Immature natural killer cell (primary cell): ENCODE data around the gene PACRG. TPM values are rescaled to one million over a fixed set of nuclear protein-coding genes. Genes with fewer than 3 reads are reported as not detected.
"Not testable (repeated sequence)": the region's sequence is repeated elsewhere in the genome, so short reads cannot be mapped to it uniquely, and the experiment has no call there.

Experiments
- DNase-seq, 3 donors: peaks; one replicate each; pipeline ENCODE4 v3.0.0; 2022; ENCODE audit warnings: mixed read lengths in 1 of 3
- H3K27ac Mint-ChIP-seq, 6 donors: one replicate each; pipeline ENCODE4 v1.8.0; 2020; ENCODE audit warnings: mixed read lengths in 6 of 6, mild to moderate bottlenecking in 5 of 6, inconsistent platforms in 4 of 6, moderate library complexity in 3 of 6
- H3K27me3 Mint-ChIP-seq, 3 donors: one replicate each; pipeline ENCODE4 v1.8.0; 2020 to 2021; ENCODE audit warnings: low read depth in 3 of 3, mild to moderate bottlenecking in 3 of 3, mixed read lengths in 3 of 3, moderate library complexity in 3 of 3, inconsistent platforms in 1 of 3
- H3K36me3 Mint-ChIP-seq, 3 donors: one replicate each; pipeline ENCODE4 v1.8.0; 2020; ENCODE audit warnings: mixed read lengths in 3 of 3, inconsistent platforms in 2 of 3, mild to moderate bottlenecking in 2 of 3
- H3K4me1 Mint-ChIP-seq, 2 donors: one replicate each; pipeline ENCODE4 v1.8.0; 2020; ENCODE audit warnings: inconsistent platforms in 2 of 2, mild to moderate bottlenecking in 2 of 2, mixed read lengths in 2 of 2, moderate library complexity in 1 of 2
- H3K4me3 Mint-ChIP-seq, 5 donors: one replicate each; pipeline ENCODE4 v1.8.0; 2020; ENCODE audit warnings: mild to moderate bottlenecking in 5 of 5, mixed read lengths in 5 of 5, inconsistent platforms in 3 of 5, moderate library complexity in 3 of 5
- H3K9me3 Mint-ChIP-seq, 6 donors: one replicate each; pipeline ENCODE4 v1.8.0; 2020; ENCODE audit warnings: mild to moderate bottlenecking in 6 of 6, mixed read lengths in 6 of 6, inconsistent platforms in 4 of 6, moderate library complexity in 3 of 6
- polyA plus RNA-seq, 3 donors: library from polyadenylated mRNA; unstranded; fragments of 300-500 nt; fragmentation: Illumina TruSeq; gene quantifications; one replicate each; pipeline ENCODE4 v1.2.3, GENCODE V29; 2021

Gene PACRG
- polyA plus RNA-seq: not detected

GRCh38 chr6:162727322-162728182, at the start of gene PACRG, which contains the start of gene PRKN:
PACRG (plus strand) TSS chr6:162727974.
PRKN (minus strand) TSS chr6:162727766.
- Mint-ChIP-seq H3K4me3 (peak within 1 kb of the TSS; percentile 92 to 97 (median 94)), H3K4me1 (peaks cover 10 to 16% of the 10 kb centered on the region in 2 donors), H3K27ac (peak within 1 kb of the TSS; percentile 77 to 97 (median 92)), H3K27me3 (peaks cover 9 to 13% (median 12%) of the 10 kb centered on the region in 3 donors), H3K36me3 (no peaks in the 10 kb centered on the region), H3K9me3 (no peaks in the 10 kb centered on the region)
- DNase-seq: peak; percentile 97

GRCh38 chr6:162678896-162679295, 48.9 kb upstream of the PACRG start:
- not testable (repeated sequence) for H3K27me3 Mint-ChIP-seq, H3K9me3 Mint-ChIP-seq, H3K4me3 Mint-ChIP-seq, H3K27ac Mint-ChIP-seq, H3K36me3 Mint-ChIP-seq, H3K4me1 Mint-ChIP-seq, DNase-seq

GRCh38 chr6:162679681-162680080, 48.1 kb upstream of the PACRG start:
- DNase-seq: no peak
- H3K36me3 Mint-ChIP-seq: peaks cover 0 to under 1% (median 0%) of the 10 kb centered on the region in 3 donors
- no peaks in the 10 kb centered on the region for H3K4me1 Mint-ChIP-seq
- H3K27ac Mint-ChIP-seq: no peak overlapping the region
- H3K27me3 Mint-ChIP-seq: peaks cover 0 to 2% (median under 1%) of the 10 kb centered on the region in 3 donors
- H3K4me3 Mint-ChIP-seq: no peak overlapping the region
- peaks cover 0 to 7% (median 1%) of the 10 kb centered on the region in 6 donors for H3K9me3 Mint-ChIP-seq

GRCh38 chr6:162680367-162680766, 47.4 kb upstream of the PACRG start:
- Mint-ChIP-seq H3K4me3 (no peak overlapping the region), H3K27ac (no peak overlapping the region), H3K36me3 (no peaks in the 10 kb centered on the region), H3K27me3 (peaks cover 0 to 2% (median 0%) of the 10 kb centered on the region in 3 donors), H3K4me1 (no peaks in the 10 kb centered on the region), H3K9me3 (peaks cover 0 to 7% (median 1%) of the 10 kb centered on the region in 6 donors)
- DNase-seq: no peak

GRCh38 chr6:162680871-162681270, 46.9 kb upstream of the PACRG start:
- no peak overlapping the region for H3K4me3 Mint-ChIP-seq
- H3K9me3 Mint-ChIP-seq: peaks cover 0 to 7% (median 1%) of the 10 kb centered on the region in 6 donors
- H3K27me3 Mint-ChIP-seq: peaks cover 0 to 2% (median 0%) of the 10 kb centered on the region in 3 donors
- H3K36me3 Mint-ChIP-seq: no peaks in the 10 kb centered on the region
- H3K27ac Mint-ChIP-seq: no peak overlapping the region
- no peaks in the 10 kb centered on the region for H3K4me1 Mint-ChIP-seq
- DNase-seq: no peak

GRCh38 chr6:162681447-162681846, 46.3 kb upstream of the PACRG start:
- Mint-ChIP-seq H3K4me3 (no peak overlapping the region), H3K9me3 (peaks cover 0 to 7% (median 1%) of the 10 kb centered on the region in 6 donors), H3K4me1 (no peaks in the 10 kb centered on the region), H3K27ac (no peak overlapping the region), H3K27me3 (peaks cover 0 to 2% (median 0%) of the 10 kb centered on the region in 3 donors), H3K36me3 (no peaks in the 10 kb centered on the region)
- DNase-seq: no peak

DNA sequence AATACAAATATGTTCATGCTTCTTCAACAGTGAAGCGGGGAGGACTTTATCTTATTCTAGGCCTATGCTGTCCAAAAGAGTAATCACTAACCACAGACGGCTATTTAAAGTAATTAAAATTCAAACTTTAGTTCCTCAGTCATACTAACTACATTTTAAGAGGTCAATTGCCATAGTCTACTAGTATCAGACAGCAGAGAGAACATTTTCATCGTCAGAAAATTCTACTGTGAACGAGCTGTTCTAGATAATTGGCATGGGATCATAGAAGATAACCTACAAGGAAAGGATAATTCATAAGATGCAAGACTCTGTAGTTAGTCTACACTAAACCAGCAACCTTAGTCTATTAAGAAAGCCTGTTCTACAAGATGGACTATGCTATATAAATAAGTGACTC, 44.6 kb upstream of the PACRG start:
- peaks cover 0 to 2% (median 2%) of the 10 kb centered on the region in 3 donors for H3K27me3 Mint-ChIP-seq
- peaks cover 0 to 7% (median 1%) of the 10 kb centered on the region in 6 donors for H3K9me3 Mint-ChIP-seq
- DNase-seq: no peak
- H3K4me3 Mint-ChIP-seq: no peak overlapping the region
- no peaks in the 10 kb centered on the region for H3K4me1 Mint-ChIP-seq
- no peak overlapping the region for H3K27ac Mint-ChIP-seq
- no peaks in the 10 kb centered on the region for H3K36me3 Mint-ChIP-seq

DNA sequence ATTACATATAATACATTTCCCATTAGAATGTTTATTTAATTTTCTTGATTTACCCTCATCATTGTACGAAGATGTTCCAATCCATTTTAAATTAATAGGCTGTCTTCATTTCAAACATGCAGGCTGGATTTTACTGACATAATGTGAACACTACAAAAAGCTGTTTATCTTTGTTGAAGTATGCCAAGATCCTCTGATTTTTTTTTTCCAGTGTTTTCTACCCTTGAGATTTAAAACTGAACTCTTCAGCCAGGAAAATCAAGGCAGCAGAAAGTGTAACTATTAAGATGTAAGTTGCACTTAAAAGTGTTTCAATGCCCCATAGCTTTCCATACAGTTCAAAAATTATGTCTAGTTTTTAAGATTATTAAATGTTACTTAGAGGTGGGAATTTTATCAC, 43.7 kb upstream of the PACRG start:
- Mint-ChIP-seq H3K27ac (no peak overlapping the region), H3K36me3 (no peaks in the 10 kb centered on the region), H3K4me3 (no peak overlapping the region), H3K4me1 (no peaks in the 10 kb centered on the region), H3K9me3 (peaks cover 0 to 7% (median 1%) of the 10 kb centered on the region in 6 donors), H3K27me3 (peaks cover 0 to 2% (median 2%) of the 10 kb centered on the region in 3 donors)
- no peak for DNase-seq

DNA sequence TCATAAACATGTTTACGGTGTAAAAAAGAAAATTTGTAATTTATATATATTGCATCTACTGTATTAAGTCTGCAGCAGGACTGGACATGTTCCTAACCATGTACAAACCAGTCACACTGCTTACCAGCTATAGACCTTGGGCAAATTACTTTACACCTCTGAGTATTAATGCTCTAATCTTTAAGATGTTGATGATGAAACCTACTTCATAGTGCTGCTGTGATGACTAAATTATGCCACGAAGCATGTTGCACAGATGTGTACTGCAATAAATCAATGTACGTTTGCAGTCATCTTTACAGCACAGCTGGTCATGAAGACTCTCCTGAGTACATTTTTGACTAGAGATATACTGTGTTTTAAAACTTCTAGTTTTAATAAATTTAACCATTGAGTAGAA, 42.8 kb upstream of the PACRG start:
- Mint-ChIP-seq H3K4me1 (no peaks in the 10 kb centered on the region), H3K27me3 (peaks cover 0 to 2% (median 0%) of the 10 kb centered on the region in 3 donors), H3K9me3 (peaks cover 0 to 7% (median 1%) of the 10 kb centered on the region in 6 donors), H3K27ac (no peak overlapping the region), H3K4me3 (no peak overlapping the region), H3K36me3 (no peaks in the 10 kb centered on the region)
- no peak for DNase-seq

DNA sequence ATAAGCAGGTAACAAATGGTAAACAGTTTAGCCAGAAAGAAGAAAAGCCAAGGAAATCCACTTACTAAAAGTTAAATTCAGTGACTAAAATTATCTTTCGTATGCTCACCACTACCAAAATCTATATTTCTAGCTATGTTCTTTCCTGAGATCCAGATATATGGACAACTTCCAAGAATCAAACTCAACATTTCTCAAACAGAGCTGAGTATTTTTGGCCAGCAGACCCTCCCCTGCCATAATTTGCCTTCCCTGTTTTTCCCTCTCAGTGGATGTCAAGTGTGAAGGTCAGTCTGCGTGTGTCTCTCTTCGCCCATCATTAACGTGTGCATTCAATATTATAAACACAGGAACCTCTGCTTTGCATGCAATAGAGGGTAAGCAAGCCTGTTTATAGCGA, 42.2 kb upstream of the PACRG start:
- no peak for DNase-seq
- Mint-ChIP-seq H3K36me3 (no peaks in the 10 kb centered on the region), H3K27me3 (peaks cover 0 to 2% (median 0%) of the 10 kb centered on the region in 3 donors), H3K9me3 (peaks cover 0 to 7% (median 0%) of the 10 kb centered on the region in 6 donors), H3K4me3 (no peak overlapping the region), H3K27ac (no peak overlapping the region), H3K4me1 (no peaks in the 10 kb centered on the region)

DNA sequence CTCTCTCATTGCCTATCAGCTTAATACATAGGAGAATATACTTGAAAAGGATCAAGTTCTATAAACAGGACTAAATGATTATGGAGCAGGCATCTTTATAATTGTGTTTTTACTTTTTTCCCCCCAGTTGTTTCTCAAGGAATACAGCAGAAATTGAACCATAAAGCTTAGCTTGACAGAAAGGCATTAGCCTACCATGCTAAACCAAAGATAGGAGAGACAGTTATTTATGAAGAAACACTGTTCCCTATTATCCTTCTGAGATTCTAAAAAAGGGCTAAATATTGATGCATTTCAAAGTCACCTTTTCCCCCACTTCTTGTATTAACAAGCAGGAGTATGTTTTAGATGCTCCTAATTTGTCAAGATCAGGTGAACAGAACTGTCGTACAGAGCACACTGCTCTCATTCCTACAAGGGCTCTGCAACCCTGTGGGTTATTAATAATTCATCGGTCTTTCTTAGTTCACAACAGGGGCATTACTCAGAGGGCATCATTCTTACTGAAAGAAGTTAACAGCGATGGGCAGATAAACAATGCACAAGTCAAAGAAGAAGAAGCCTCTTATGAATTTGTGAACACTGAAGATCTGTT, 38.9 kb upstream of the PACRG start:
- no peak overlapping the region for H3K4me3 Mint-ChIP-seq
- no peaks in the 10 kb centered on the region for H3K36me3 Mint-ChIP-seq
- no peaks in the 10 kb centered on the region for H3K4me1 Mint-ChIP-seq
- no peaks in the 10 kb centered on the region for H3K9me3 Mint-ChIP-seq
- DNase-seq: no peak
- peaks cover 0 to 2% (median 2%) of the 10 kb centered on the region in 3 donors for H3K27me3 Mint-ChIP-seq
- no peak overlapping the region for H3K27ac Mint-ChIP-seq

- Mint-ChIP-seq H3K36me3 (no peaks in the 10 kb centered on the region), H3K4me3 (no peak overlapping the region)
- DNase-seq: no peak
Measured at GRCh38 chr6:162690158-162690557, 37.6 kb upstream of the PACRG start.

GRCh38 chr6:162697872-162698403, 29.8 kb upstream of the PACRG start:
- Mint-ChIP-seq H3K4me3 (no peak overlapping the region), H3K4me1 (no peaks in the 10 kb centered on the region), H3K36me3 (no peaks in the 10 kb centered on the region), H3K9me3 (no peaks in the 10 kb centered on the region), H3K27ac (no peak overlapping the region), H3K27me3 (peaks cover 0 to 5% (median 0%) of the 10 kb centered on the region in 3 donors)
- no peak for DNase-seq

More at GRCh38 chr6:162690158-162690557, 37.6 kb upstream of the PACRG start:
- no peak overlapping the region for H3K27ac Mint-ChIP-seq
- H3K27me3 Mint-ChIP-seq: peaks cover 0 to 2% (median 2%) of the 10 kb centered on the region in 3 donors
- H3K9me3 Mint-ChIP-seq: no peaks in the 10 kb centered on the region
- no peaks in the 10 kb centered on the region for H3K4me1 Mint-ChIP-seq

DNA sequence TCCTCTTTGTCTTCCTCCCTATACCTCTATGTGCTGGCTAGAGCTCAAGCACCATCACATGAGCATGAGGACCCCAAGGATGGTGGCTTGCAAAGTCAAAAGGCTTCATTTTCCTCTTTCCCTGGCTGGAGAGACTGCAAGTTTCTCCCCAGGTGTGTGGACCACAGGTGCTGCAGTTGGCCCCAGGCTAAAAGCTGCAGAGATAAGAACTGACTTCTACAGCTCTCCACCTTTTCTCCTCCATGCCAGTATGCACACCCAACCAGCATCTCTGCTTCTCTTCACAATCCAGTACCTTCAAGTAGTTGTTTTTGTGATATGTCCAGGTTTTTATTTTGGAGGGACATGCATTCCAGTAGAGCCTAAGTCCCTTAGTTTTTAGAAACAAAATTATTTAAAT, 29.3 kb upstream of the PACRG start:
- Mint-ChIP-seq H3K27ac (no peak overlapping the region), H3K9me3 (no peaks in the 10 kb centered on the region), H3K4me1 (no peaks in the 10 kb centered on the region), H3K4me3 (no peak overlapping the region), H3K27me3 (peaks cover 0 to 7% (median under 1%) of the 10 kb centered on the region in 3 donors), H3K36me3 (no peaks in the 10 kb centered on the region)
- no peak for DNase-seq
